GM12873 (cell line): ENCODE data around the gene CPNE2.

Experiments used
- CTCF ChIP-seq: IDR thresholded peaks from 2 replicates; pipeline ENCODE4 v1.5.1; 2012; ENCODE audit warnings: low read depth, mild to moderate bottlenecking, moderate library complexity, low read length, control low read depth; ENCODE audit not compliant: insufficient read depth; ENCODE audit errors: missing control alignments

Gene CPNE2

GRCh38 chr16:57061084-57061905, 31.1 kb upstream of the CPNE2 start:
- no peak for TF ChIP-seq CTCF

DNA sequence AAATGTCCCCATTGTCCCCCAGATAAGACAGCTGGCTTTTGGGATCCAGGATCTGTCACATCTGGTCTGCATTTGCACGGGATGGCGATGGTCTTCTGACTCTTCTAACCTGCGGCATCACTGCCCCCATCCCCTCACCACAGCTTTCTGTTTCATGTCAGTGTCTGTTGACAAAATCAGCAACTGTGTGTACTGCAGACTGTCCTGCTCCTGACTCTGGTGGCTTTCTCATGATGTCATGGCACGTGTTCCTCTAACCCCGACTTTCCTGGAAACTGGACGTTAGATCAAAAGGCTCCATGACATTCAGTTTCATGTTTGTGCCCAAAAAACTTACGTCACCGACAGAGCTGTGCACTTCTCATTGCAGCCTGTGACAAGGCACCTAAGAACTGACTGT, 30.1 kb upstream of the CPNE2 start:
- TF ChIP-seq CTCF = no peak

GRCh38 chr16:57064995-57065394, 27.4 kb upstream of the CPNE2 start:
- no peak for TF ChIP-seq CTCF

GRCh38 chr16:57066625-57067024, 25.8 kb upstream of the CPNE2 start:
- no peak for TF ChIP-seq CTCF

DNA sequence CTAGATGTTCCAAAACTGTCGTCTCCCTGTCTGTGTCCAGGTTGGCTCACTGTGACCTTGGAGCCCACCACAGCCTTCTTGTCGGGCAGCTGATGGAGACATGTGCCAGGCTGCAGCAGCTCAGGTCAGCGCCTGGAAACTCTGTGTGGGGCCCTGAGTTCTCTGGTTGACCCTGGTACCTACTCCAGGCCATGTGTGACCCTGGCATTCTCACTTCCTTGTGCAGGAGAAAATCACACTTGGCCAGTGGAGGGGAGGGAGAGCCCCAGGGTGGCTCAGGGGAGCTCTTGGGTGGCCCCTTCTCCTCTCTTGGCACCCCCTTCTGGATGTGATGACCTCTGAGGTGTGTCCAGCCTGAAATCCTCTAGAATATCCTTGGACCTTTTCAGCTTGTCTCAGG, 25.0 kb upstream of the CPNE2 start:
- TF ChIP-seq CTCF = no peak

GRCh38 chr16:57069053-57069452, 23.3 kb upstream of the CPNE2 start:
- TF ChIP-seq CTCF = no peak

DNA sequence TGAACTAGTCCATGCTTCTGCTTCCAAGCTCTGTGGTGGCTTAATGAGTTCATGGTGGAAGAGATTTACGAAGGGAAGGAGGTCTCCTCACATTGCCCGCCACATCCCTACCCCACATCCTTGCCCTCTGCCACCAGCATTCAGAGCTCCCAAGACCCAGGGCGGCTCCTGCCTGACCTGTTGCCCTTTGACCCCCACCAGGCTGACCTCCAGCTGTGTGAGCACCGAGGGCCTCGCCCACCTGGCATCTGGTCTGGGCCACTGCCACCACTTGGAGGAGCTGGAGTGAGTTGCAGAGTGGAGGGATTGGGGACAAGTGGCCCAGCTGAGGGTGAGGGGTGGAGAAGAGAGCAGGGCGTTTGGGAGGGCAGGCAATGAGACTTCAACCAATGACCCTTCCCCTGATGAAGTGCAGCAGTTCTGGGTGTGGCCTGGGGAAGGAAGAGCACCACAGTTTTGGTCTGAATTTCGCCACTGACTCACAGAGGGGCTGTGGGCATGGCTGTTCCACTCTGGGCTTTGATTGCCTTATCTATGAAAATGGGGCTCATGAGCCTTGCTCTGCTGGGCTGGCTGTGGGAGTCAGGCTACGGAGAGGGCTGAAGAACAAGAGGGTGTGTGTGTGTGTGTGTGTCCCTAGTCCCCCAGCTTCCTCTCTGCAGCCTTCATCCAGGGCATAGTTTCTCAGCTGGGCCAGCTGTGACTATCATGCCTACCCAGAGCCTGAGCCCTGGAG, 22.6 kb upstream of the CPNE2 start:
- no peak for TF ChIP-seq CTCF
